Cerebellar cortex (tissue), 1 donor: ENCODE data around the gene BLOC1S3.

ENCODE experiments used
- DNase-seq: peaks from one replicate; pipeline ENCODE4 v3.0.0-alpha.2; 2015; ENCODE audit warnings: low spot score

BLOC1S3 gene

DNA sequence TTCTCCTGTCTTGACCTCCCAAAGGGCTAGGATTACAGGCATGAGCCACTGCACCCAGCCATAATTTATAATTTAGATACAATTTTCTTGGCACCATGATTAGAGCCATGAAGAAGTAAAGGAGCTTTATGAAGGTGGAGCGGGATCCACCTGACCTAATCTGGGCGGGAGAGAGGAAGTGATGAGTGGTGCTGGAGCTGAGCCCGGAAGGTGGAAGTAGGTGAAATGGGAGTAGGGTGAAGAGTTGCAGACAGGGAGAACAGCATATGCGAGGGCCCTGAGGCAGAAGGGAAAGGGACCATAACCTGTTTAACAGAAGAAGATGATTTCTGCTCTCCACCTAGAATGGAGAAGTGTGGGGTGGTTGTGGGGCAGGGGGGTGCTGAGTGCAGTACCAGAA is 4.2 kb downstream of the BLOC1S3 start:
- no peak for DNase-seq

GRCh38 chr19:45184115-45184514 is 5.5 kb downstream of the BLOC1S3 start:
- DNase-seq = no peak

DNA sequence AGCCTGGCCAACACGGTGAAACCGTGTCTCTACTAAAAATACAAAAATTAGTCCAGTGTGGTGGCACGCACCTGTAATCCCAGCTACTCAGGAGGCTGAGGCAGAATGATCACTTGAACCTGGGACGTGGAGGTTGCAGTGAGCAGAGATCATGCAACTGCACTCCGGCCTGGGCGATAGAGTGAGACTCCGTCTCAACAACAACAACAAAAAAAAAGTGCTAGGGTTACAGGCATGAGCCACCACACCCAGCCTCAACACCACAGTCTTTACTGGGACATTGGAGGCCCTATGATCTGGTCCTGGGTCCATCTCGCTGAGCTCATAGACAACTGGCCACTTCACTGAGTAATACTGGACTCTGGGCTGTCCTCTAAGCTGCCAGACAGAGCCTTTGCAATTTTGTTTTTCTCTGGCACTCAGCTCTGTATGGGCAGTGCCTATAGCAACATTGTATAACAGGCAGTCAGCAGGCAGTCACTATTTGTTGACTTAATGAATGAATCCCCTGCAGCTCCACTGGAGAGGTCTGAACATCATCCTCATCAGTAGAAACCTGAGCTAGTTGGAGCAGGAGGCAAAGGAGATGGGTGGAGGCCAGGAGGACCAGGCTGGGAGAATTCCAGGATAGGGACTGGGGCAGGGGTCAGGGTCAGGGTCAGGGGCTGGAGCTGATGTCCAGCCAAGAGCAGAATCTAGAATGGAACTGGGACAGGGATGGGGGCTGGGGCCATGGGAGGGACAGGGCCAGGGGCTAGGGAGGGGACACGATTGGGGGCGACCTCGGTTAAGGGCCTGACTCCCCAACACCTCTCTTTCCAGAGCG is 8.1 kb downstream of the BLOC1S3 start:
- no peak for DNase-seq

- DNase-seq = peak; percentile 66
These were observed 9.0 kb downstream of the BLOC1S3 start for GRCh38 chr19:45187421-45188100.

DNA sequence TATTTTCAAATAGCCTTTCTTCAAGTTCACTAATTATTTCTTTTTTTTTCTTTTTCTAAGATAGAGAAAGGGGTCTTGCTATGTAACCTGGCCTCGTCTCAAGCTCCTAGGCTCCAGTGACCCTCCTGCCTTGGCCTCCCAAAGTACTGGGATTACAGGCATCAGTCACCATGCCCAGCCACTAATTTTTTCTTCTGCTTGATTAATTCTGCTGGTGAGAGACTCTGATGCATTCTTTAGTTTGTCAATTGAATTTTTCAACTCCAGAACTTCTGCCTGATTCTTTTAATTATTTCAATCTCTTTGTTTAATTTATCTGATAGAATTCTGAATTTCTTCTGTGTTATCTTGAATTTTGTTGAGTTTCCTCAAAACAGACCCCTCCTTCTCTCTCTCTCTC is 11.4 kb downstream of the BLOC1S3 start:
- no peak for DNase-seq

- DNase-seq = no peak
These were observed 12.8 kb downstream of the BLOC1S3 start for GRCh38 chr19:45191375-45191774.

DNA sequence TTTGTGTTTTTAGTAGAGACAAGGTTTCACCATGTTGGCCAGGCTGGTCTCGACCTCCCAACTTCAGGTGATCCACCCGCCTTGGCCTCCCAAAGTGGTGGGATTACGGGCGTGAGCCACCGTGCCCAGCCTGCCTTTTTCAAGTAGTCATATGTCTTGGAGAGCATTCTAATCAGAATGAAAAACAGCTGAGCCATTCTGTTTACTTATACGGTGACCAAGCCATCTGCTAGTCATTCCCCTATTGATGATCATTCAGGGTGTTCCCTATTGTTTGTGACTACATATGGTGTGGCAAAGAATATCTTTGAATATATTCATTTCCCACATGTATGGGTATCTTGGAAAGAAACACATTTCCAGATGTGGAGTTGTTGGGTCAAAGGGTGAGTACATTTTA is 17.2 kb downstream of the BLOC1S3 start:
- DNase-seq = no peak

DNA sequence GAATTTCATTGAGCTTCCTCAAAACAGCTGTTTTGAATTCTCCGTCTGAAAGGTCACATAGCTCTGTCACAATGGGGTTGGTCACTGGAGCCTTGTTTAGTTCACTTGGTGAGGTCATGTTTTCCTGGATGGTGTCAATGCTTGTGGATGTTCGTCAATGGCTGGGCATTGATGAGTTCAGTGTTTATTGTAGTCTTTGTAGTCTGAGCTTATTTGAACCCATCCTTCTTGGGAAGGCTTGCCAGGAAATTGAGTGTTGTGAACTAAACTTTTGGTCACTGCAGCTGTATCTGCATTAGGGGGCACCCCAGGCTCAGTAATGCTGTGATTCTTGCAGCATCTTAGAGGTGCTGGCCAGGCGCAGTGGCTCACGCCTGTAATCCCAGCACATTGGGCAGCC is 22.0 kb downstream of the BLOC1S3 start:
- DNase-seq = peak; percentile 46

DNA sequence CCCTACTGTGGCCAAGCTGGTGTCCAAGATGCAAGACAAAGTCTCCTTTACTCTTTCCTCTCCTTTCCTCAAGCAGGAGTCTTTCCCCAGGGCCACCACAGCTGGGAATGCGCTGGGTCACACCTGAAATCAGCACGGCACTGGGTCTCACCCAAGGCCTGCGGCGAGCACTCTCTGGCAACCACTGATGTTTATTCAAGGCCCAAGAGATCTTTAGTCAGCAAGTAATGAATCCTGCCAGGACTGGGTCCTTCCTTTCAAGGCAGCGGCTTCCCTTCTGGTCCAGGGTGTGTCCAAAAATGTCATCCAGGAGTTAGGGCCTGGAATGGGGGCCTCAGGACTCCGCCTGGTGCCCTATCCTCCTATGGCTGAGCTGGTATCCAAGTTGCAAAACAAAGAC is 24.1 kb downstream of the BLOC1S3 start:
- DNase-seq = no peak

GRCh38 chr19:45205810-45206209 is 27.2 kb downstream of the BLOC1S3 start:
- no peak for DNase-seq

DNA sequence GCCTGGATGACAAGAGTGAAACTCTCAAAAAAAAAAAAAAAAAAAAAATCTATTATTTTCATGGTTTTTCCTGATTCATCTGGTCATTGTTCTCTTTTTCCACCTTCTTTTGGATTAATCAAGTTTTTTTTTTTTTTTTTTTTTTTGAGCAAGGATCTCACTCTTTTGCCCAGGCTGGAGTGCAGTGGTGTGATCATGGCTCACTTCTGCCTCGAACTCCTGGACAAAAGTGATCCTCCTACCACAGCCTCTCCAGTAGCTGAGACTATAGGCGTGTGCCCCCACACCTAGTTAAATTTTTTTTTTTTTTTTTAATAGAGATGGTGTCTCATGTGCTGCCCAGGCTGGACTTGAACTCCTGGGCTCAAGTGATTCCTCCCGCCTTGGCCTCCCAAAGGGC is 27.7 kb downstream of the BLOC1S3 start:
- no peak for DNase-seq

DNA sequence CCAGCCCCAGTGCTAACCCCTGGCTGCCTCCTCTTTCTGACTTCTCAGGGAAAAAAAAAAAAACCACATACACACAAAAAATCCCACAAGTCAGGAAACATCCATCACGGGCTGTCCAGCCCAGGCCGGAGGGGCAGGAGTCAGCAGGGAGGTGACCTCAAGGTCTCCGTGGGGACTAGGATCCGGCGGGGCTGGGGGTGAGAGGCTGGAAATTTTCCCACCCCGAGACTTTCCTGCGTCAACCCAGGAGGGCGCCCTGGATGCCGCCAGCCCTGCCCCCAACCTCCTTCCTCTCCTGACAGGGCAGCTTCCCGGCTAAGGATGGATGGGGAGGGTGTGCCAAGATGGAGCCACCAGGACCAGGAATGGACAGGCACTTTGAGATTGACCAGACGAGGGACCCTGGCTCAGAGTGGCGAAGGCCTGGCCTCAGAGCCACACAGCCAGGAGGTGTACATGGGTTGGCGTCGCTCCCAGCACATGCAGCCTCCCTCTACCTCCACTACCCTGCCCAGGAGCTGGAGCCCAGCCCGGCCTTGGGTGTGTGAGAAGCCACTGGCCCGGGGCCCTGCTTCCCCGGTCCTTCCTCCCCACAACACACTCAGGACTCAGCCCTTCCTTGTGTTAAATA is 33.3 kb downstream of the BLOC1S3 start:
- no peak for DNase-seq

DNA sequence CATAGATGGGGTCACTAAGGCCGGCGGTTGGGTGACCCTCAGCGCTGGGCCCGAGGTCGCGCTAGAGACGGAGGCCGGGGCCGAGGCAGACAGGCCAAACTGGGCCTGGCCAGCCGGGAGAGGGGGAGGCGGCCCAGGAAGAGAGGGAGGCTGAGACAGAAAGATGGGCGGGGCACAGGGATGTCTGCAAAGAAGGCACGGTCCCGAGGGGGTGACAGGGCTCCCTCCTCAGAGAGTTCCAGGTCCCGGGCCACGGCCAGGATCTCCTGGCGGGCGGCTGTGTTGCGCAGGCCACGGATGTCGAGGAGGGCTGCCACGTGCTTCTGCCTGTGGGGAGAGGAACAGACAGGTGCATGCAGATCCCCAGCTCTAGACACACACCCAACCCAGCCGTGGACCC is 34.4 kb downstream of the BLOC1S3 start:
- no peak for DNase-seq

- DNase-seq = no peak
These were observed 37.0 kb downstream of the BLOC1S3 start for GRCh38 chr19:45215391-45216191.

DNA sequence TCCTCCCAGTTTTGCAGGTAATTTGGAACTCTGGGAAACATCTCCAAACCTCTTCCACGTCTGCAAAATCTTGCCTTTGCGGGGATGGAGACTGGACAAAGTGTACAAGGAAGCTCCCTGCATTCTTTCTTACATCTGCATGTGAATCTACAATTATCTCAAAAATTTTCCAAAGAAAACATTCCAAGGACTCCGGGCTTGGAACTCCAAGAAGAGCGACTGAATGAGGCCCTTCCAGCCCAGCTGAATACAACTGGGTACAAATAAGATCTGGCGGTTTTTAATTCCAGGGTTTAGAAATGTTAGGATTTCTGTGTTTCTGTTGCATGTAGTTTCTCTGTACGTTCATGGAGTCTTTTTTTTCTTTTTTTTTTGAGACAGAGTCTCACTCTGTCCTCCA is 38.1 kb downstream of the BLOC1S3 start:
- no peak for DNase-seq

DNA sequence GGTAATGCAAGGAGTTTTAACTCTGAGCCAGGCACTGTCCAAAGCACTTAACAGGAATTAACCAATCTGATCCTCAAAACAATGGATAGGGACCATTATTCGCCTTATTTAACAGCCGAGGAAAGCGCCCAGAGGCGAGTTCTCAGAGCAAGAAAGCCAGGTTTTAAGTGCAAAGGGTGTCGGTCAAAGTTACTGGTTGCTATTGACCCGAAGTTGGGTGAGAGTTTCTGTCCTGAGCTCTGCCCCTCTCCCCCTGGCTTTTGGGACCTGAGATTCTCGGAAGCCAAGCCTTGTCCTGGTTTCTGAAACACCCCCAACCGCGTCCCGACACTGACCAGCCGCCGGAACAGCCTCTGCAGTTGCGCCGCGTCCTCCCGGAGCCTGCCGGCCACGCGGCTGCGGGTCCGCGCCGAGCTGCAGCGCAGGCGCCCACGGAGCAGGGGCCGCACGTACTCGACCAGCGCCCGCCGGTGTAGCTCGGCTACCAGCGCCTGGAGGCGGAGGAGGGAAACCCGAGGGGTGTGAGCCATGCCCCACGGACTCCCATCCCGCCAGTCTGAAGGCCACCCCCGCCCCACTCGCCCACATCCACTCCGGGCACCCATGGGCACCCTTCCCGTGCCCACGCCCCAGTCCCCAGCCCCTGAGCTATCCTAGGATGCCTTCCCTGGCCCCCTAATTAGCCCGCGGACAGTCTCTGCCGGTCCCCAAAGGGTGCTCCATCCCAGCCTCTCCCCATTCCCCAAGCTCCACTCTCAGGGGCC is 38.8 kb downstream of the BLOC1S3 start:
- no peak for DNase-seq

DNA sequence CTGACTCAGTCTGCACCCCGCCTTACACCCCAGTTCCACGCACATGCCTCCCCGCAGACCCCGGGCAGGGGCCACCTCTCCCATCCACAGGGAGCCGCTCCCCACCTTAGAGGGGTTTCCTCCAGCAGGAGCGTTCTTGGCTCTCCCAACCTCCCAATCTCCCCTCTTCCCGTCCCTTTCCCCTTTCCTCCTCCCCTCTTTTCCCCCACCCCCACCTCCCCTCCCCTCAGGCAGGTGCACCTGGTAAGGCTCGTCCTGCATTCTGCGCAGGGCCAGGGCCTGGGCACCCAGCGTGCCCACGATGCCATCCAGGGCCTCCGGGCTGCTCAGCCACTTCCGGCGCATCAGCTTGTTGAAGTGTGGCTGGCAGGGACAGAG is 39.4 kb downstream of the BLOC1S3 start:
- DNase-seq = no peak

DNA sequence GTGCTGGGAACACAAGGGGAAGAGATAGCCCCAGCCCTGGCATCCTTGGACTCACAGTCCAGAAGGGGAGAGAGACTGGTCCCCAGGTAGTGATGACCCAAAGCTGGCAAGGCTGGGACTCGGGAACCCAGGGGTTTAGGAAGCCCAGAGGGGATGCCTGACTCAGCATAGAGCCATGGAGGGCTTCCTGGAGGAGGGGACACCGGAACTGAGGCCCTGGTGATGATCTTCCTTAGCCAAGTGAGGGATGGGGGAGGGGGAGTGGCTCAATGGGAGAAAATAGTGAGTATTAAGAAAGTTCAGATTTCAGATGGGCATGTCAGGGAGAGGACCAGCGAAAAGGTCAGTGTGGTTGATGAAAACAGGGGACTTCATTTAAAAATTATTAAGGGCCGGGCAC is 39.8 kb downstream of the BLOC1S3 start:
- DNase-seq = no peak

DNA sequence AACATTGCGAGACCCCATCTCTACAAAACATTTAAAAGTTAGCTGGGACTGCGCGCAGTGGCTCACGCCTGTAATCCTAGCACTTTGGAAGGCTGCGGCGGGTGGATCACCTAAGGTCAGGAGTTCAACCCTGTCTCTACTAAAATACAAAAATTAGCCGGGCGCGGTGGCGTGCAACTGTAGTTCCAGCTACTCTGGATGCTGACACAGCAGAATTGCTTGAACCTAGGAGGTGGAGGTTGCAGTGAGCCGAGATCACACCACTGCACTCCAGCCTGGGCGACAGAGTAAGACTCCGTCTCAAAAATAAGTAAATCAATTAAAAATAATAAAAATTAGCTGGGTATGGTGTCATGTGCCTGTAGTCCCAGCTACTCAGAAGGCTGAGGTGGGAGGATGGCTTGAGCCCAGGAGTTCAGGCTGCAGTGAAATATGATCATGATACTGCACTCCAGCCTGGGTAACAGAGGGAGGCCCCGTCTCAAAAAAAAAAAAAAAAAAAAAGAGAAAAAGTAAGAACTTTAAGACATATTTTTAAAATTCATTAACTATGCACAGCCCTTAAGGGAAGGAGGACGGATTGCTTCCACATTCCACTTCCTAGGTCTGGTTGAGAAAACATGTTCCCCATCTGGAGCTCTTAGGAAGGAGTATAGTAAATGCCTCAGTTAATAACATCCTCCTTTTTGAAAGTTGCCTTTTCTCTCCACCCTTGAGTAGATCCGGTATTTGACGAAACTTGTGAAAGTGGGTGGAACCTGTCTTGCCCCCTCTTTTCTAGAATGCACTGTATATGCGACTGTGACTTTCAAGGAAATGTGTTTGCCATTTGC is 40.5 kb downstream of the BLOC1S3 start:
- DNase-seq = no peak

DNA sequence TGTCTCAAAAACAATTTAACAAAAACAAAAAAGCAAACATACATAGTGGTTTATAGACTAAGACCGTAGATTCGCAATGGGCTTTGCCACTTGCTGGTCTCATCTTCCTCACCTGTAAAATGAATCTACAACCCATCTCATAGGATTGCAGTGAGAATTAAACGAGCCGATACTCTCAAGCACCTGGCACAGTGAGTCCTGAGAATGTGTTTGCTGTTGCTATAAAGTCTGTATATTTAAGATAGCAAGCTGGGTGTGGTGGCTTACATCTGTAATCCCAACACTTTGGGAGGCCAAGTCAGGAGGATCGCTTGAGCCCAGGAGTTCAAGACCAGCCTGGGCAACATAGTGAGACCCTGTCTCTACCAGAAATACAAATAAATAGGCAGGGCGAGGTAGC is 44.1 kb downstream of the BLOC1S3 start:
- DNase-seq = no peak

- DNase-seq = no peak
These were observed 45.3 kb downstream of the BLOC1S3 start for GRCh38 chr19:45223879-45224278.
